ENCODE data around the gene INTS7.
"Not testable (repeated sequence)": the region's sequence is repeated elsewhere in the genome, so short reads cannot be mapped to it uniquely, and the experiment has no call there.

The INTS7 gene

DNA sequence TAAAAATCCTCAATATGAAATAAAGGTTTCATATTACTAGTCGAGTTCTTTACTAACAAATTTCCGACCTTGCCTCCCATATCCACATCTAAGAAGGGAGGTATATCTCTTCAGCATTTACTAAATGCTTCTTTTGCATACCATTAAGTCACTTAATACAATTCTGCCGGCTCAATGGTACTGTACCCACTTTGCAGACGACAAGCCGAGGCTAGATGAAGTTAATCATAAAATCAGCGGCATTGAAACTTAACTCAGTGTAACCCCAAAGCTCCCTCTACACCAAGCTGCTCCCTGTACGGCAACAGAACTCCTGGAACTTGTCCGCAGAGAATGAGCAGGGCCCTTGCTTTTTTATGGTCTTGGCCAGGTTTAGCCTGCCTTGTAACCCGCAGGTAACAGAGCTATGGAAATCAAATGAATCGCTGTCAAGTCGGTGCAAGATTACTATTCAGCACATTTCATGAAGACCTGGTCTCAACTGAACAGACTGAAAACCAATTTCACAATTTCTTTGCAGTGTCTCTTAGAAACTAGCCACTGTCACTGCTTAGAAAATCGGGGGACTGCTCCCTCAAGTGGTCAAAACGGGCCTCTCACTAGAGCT lies 738 bp downstream of the INTS7 start:
- Histone ChIP-seq H3K27me3 (ENCODE audit: control insufficient read depth, insufficient read depth, low read length) (no peaks in the 10 kb centered on the region), H3K4me1 (ENCODE audit: control insufficient read depth, insufficient read depth, low read length) (peaks cover 44% of the 10 kb centered on the region), H3K9me3 (replicated peaks; ENCODE audit: low read length) (no peaks in the 10 kb centered on the region), H3K36me3 (ENCODE audit: insufficient read depth, low read length) (no peaks in the 10 kb centered on the region), H3K9ac (ENCODE audit: low read depth, low read length) (peak overlapping the region; percentile 89), H3K4me3 (ENCODE audit: low read length) (peak overlapping the region; percentile 86), H3K4me2 (ENCODE audit: low read length) (peak overlapping the region; percentile 85)

DNA sequence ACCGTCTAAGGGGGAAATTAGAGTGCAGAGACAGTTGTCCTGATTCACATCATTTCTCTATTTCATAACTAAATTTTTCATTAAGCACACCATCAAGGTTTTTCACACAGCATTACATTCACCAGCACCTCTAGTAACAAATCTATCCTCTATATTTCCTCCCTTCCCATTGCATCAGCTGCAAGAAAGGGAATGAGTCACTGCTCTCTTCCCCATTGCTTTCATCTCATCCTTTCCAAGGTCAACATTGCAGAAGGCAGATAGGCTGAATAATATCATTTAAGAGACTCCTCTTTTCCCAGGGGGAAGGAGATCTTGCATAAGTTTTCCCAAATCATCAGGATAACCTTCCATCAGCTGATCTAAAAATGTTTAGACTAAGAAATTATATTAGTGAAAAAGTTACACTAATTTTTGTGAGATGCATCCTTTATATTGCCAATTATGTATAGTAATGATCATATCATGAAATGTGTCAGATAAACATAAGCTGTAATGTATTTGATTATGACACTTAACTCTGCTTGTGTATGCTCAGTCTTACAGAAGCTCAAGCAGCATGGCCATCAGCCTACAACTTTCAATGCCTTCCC lies 4.3 kb downstream of the INTS7 start:
- Histone ChIP-seq H3K9ac (ENCODE audit: low read depth, low read length) (peak overlapping the region; percentile 55), H3K4me3 (ENCODE audit: low read length) (peak overlapping the region; percentile 17), H3K4me1 (ENCODE audit: control insufficient read depth, insufficient read depth, low read length) (peaks cover 32% of the 10 kb centered on the region)

DNA sequence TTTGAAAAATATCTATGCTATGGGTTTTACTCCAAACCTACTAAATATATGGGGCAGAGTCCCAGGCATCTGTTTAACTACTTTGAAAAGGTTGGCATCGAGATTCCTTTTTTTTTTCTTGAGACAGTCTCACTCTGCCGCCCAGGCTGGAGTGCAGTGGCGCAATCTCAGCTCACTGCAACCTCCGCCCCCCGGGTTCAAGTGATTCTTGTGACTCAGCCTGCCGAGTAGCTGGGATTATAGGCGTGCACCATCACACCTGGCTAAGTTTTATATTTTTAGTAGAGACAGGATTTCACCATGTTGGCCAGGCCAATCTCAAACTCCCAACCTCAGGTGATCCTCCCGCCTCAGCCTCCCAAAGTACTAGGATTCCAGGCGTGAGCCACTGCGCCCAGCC lies 7.6 kb downstream of the INTS7 start:
- H3K36me3 ChIP-seq (ENCODE audit: insufficient read depth, low read length); H3K4me3 ChIP-seq (ENCODE audit: low read length); H3K27me3 ChIP-seq (ENCODE audit: control insufficient read depth, insufficient read depth, low read length); H3K9me3 ChIP-seq (replicated peaks; ENCODE audit: low read length); H3K9ac ChIP-seq (ENCODE audit: low read depth, low read length); H3K4me2 ChIP-seq (ENCODE audit: low read length): not testable (repeated sequence)
- peaks cover 30% of the 10 kb centered on the region for H3K4me1 ChIP-seq (ENCODE audit: control insufficient read depth, insufficient read depth, low read length)

More for the DNA sequence above, 4.3 kb downstream of the INTS7 start:
- H3K27me3 ChIP-seq (ENCODE audit: control insufficient read depth, insufficient read depth, low read length), result no peaks in the 10 kb centered on the region
- no peaks in the 10 kb centered on the region for H3K36me3 ChIP-seq (ENCODE audit: insufficient read depth, low read length)
- H3K9me3 ChIP-seq (replicated peaks; ENCODE audit: low read length), result no peaks in the 10 kb centered on the region
- H3K4me2 ChIP-seq (ENCODE audit: low read length), result peak overlapping the region; percentile 70

GRCh38 chr1:212024469-212025149 lies 10.7 kb downstream of the INTS7 start:
- Histone ChIP-seq H3K4me1 (ENCODE audit: control insufficient read depth, insufficient read depth, low read length) (peaks cover 6% of the 10 kb centered on the region), H3K36me3 (ENCODE audit: insufficient read depth, low read length) (peaks cover 5% of the 10 kb centered on the region), H3K4me3 (ENCODE audit: low read length) (no peak overlapping the region), H3K27me3 (ENCODE audit: control insufficient read depth, insufficient read depth, low read length) (no peaks in the 10 kb centered on the region), H3K4me2 (ENCODE audit: low read length) (no peak overlapping the region), H3K9ac (ENCODE audit: low read depth, low read length) (no peak overlapping the region), H3K9me3 (replicated peaks; ENCODE audit: low read length) (no peaks in the 10 kb centered on the region)

GRCh38 chr1:212022908-212023307 lies 12.4 kb downstream of the INTS7 start:
- H3K4me1 ChIP-seq (ENCODE audit: control insufficient read depth, insufficient read depth, low read length); H3K9me3 ChIP-seq (replicated peaks; ENCODE audit: low read length); H3K36me3 ChIP-seq (ENCODE audit: insufficient read depth, low read length); H3K9ac ChIP-seq (ENCODE audit: low read depth, low read length); H3K4me3 ChIP-seq (ENCODE audit: low read length); H3K4me2 ChIP-seq (ENCODE audit: low read length); H3K27me3 ChIP-seq (ENCODE audit: control insufficient read depth, insufficient read depth, low read length): not testable (repeated sequence)

- Histone ChIP-seq H3K36me3 (ENCODE audit: insufficient read depth, low read length) (peaks cover 10% of the 10 kb centered on the region), H3K27me3 (ENCODE audit: control insufficient read depth, insufficient read depth, low read length) (no peaks in the 10 kb centered on the region), H3K9ac (ENCODE audit: low read depth, low read length) (no peak overlapping the region), H3K4me2 (ENCODE audit: low read length) (no peak overlapping the region), H3K4me3 (ENCODE audit: low read length) (no peak overlapping the region), H3K4me1 (ENCODE audit: control insufficient read depth, insufficient read depth, low read length) (no peaks in the 10 kb centered on the region), H3K9me3 (replicated peaks; ENCODE audit: low read length) (no peaks in the 10 kb centered on the region)
Observed at GRCh38 chr1:212021563-212021962, 13.8 kb downstream of the INTS7 start.

DNA sequence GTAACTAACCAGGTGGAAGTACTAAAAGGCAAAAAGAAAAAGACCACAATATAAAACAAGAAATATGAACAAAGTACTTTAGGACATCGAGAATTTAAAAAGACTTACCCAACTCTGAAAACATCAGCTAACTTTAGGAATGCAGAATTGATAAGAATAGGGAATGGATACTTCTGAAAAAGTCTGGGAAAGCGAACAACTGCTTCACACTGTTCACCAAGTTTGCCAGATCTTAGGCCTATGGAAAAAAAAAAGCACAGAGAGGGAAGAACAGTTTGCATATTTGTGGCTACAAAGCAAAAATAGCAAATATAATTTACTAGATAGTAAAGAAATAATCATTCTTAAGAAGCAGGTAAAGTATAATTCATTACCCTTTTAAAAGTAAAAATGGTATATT lies 14.4 kb downstream of the INTS7 start:
- H3K36me3 ChIP-seq (ENCODE audit: insufficient read depth, low read length), result peaks cover 16% of the 10 kb centered on the region
- H3K9ac ChIP-seq (ENCODE audit: low read depth, low read length), result no peak overlapping the region
- no peaks in the 10 kb centered on the region for H3K4me1 ChIP-seq (ENCODE audit: control insufficient read depth, insufficient read depth, low read length)
- no peaks in the 10 kb centered on the region for H3K27me3 ChIP-seq (ENCODE audit: control insufficient read depth, insufficient read depth, low read length)
- H3K9me3 ChIP-seq (replicated peaks; ENCODE audit: low read length), result no peaks in the 10 kb centered on the region
- H3K4me2 ChIP-seq (ENCODE audit: low read length), result no peak overlapping the region
- no peak overlapping the region for H3K4me3 ChIP-seq (ENCODE audit: low read length)

GRCh38 chr1:212013672-212014071 lies 21.7 kb downstream of the INTS7 start:
- H3K4me3 ChIP-seq (ENCODE audit: low read length), result no peak overlapping the region
- H3K27me3 ChIP-seq (ENCODE audit: control insufficient read depth, insufficient read depth, low read length), result no peaks in the 10 kb centered on the region
- no peak overlapping the region for H3K4me2 ChIP-seq (ENCODE audit: low read length)
- H3K9ac ChIP-seq (ENCODE audit: low read depth, low read length), result no peak overlapping the region
- H3K9me3 ChIP-seq (replicated peaks; ENCODE audit: low read length), result no peaks in the 10 kb centered on the region
- H3K36me3 ChIP-seq (ENCODE audit: insufficient read depth, low read length), result peaks cover 25% of the 10 kb centered on the region
- H3K4me1 ChIP-seq (ENCODE audit: control insufficient read depth, insufficient read depth, low read length), result no peaks in the 10 kb centered on the region

GRCh38 chr1:212012034-212012740 lies 23.2 kb downstream of the INTS7 start:
- Histone ChIP-seq H3K4me1 (ENCODE audit: control insufficient read depth, insufficient read depth, low read length) (no peaks in the 10 kb centered on the region), H3K27me3 (ENCODE audit: control insufficient read depth, insufficient read depth, low read length) (no peaks in the 10 kb centered on the region), H3K9ac (ENCODE audit: low read depth, low read length) (no peak overlapping the region), H3K9me3 (replicated peaks; ENCODE audit: low read length) (no peaks in the 10 kb centered on the region), H3K4me3 (ENCODE audit: low read length) (no peak overlapping the region), H3K4me2 (ENCODE audit: low read length) (no peak overlapping the region), H3K36me3 (ENCODE audit: insufficient read depth, low read length) (peaks cover 31% of the 10 kb centered on the region)

DNA sequence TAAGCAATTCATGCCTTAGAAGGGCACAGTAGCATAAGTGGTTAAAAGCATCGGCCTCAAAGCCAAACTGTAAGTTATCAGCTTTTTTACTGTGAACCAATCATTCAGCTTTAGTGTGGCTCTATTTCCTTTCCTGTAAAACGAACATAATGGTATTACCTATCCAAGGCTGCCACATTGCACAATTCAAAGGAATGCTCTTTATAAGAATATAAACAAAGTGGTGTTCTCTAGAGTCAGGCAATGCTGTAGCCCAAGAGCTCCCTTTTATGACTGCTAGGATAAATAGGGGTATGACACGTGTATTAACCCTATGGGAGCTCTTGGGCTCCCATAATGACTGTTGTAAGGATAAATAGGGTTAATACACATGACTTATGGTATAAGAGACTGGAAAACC lies 25.4 kb downstream of the INTS7 start:
- Histone ChIP-seq H3K4me1 (ENCODE audit: control insufficient read depth, insufficient read depth, low read length) (no peaks in the 10 kb centered on the region), H3K36me3 (ENCODE audit: insufficient read depth, low read length) (peaks cover 24% of the 10 kb centered on the region), H3K4me3 (ENCODE audit: low read length) (no peak overlapping the region), H3K9me3 (replicated peaks; ENCODE audit: low read length) (no peaks in the 10 kb centered on the region), H3K27me3 (ENCODE audit: control insufficient read depth, insufficient read depth, low read length) (no peaks in the 10 kb centered on the region), H3K4me2 (ENCODE audit: low read length) (no peak overlapping the region), H3K9ac (ENCODE audit: low read depth, low read length) (no peak overlapping the region)

DNA sequence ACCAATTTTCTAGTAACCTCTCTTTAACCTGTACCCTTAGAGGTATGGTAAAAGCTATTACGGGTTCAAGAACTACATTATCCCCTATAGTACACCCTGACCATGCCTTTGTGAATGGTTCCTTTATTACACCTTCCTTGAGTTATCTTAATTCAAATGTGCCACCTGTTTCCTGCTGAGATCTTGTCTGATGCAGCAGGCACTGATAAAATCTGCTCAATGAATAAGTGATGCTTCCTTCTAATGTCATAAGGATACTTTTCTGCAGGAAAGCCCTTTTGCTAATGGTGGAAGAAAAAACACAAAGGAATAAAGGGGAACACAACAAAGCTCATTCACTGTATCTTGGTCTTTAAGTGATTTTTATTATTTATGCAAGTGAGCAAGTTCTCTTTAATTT lies 25.8 kb downstream of the INTS7 start:
- Histone ChIP-seq H3K9ac (ENCODE audit: low read depth, low read length) (no peak overlapping the region), H3K36me3 (ENCODE audit: insufficient read depth, low read length) (peaks cover 25% of the 10 kb centered on the region), H3K4me3 (ENCODE audit: low read length) (no peak overlapping the region), H3K27me3 (ENCODE audit: control insufficient read depth, insufficient read depth, low read length) (no peaks in the 10 kb centered on the region), H3K4me1 (ENCODE audit: control insufficient read depth, insufficient read depth, low read length) (no peaks in the 10 kb centered on the region), H3K4me2 (ENCODE audit: low read length) (no peak overlapping the region), H3K9me3 (replicated peaks; ENCODE audit: low read length) (no peaks in the 10 kb centered on the region)

All from skeletal muscle satellite cell (primary cell).